ENCODE measurements around the gene HAS3.

- TF ChIP-seq, protein P1, sequence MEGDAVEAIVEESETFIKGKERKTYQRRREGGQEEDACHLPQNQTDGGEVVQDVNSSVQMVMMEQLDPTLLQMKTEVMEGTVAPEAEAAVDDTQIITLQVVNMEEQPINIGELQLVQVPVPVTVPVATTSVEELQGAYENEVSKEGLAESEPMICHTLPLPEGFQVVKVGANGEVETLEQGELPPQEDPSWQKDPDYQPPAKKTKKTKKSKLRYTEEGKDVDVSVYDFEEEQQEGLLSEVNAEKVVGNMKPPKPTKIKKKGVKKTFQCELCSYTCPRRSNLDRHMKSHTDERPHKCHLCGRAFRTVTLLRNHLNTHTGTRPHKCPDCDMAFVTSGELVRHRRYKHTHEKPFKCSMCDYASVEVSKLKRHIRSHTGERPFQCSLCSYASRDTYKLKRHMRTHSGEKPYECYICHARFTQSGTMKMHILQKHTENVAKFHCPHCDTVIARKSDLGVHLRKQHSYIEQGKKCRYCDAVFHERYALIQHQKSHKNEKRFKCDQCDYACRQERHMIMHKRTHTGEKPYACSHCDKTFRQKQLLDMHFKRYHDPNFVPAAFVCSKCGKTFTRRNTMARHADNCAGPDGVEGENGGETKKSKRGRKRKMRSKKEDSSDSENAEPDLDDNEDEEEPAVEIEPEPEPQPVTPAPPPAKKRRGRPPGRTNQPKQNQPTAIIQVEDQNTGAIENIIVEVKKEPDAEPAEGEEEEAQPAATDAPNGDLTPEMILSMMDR (IDR thresholded peaks at IDR 0.05) = no peak
- no peak for TF ChIP-seq POLR2A (IDR thresholded peaks at IDR 0.05)
These were observed 18.3 kb upstream of the HAS3 start for GRCh38 chr16:69087161-69087581.
